Ectodermal cell (in vitro differentiated cells): ENCODE results near the gene LRRN4.

Source experiments
- H3K27ac ChIP-seq: 2 replicates; pipeline ENCODE4 v1.7.0; 2013; ENCODE audit warnings: mild to moderate bottlenecking, low read depth, low read length; ENCODE audit not compliant: insufficient read depth, poor library complexity, severe bottlenecking
- H3K27me3 ChIP-seq: 2 replicates; pipeline ENCODE4 v1.7.0; 2013; ENCODE audit warnings: mild to moderate bottlenecking, low read length; ENCODE audit not compliant: insufficient read depth, control insufficient read depth, poor library complexity, severe bottlenecking
- H3K36me3 ChIP-seq: one replicate; pipeline ENCODE4 v1.7.0; 2013; ENCODE audit warnings: low read length; ENCODE audit not compliant: control insufficient read depth, insufficient read depth
- H3K4me1 ChIP-seq: one replicate; pipeline ENCODE4 v1.7.0; 2013; ENCODE audit warnings: low read length; ENCODE audit not compliant: control insufficient read depth, insufficient read depth
- H3K4me3 ChIP-seq: 2 replicates; pipeline ENCODE4 v1.7.0; 2013; ENCODE audit warnings: low read depth, low read length, control low read depth; ENCODE audit not compliant: insufficient read depth
- H3K9me3 ChIP-seq: 2 replicates; pipeline ENCODE4 v1.7.0; 2013; ENCODE audit warnings: mild to moderate bottlenecking, low read length, moderate library complexity; ENCODE audit not compliant: control insufficient read depth
- WGBS, 2 experiments: methylation state at CpG; one replicate each; pipeline ENCODE4 v1.1.7; 2013; ENCODE audit warnings: missing lambda C conversion rate in 2 of 2; 5-methylcytosine and 5-hydroxymethylcytosine counted together

LRRN4 gene

DNA sequence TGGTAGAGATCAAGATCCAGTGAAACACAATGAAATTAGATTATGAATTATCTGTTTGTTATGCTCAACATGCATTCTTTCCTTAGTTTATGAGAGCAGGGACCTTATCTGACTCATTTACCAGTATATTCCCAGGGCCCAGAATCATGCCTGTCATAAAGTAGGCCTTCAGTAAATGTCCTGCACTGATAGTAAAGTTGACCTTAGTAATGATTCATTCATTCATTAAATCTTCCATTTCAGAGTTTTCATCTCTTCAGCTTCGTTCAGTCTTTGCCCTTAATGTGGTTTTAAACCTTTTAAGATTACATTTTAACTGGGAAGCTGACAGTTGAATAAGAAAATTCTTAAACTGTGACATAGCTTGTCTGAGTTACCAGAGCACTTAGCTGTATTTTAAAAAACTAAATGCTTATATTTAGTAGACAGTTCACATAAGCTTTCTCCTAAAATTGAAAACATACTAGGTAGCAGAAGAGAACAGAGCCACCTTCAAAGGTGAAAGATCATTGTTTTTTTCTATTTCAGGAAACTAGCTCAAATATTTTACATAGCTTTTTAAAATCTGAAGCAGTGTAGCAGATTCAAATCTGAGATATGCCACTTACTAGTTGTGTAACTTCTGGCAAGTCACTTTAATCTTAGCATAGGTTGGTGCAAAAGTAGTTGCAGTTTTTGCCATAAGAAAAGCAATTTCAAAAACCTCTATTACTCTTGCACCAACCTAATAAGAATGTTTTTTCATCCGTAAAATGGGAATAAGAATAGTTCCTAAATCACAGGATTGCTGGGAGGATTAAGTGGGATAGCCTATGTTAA is 62.0 kb downstream of the LRRN4 start:
- WGBS, 2 experiments = 91 to 93% methylated on average over 1 of the region's 2 CpGs
- Histone ChIP-seq H3K4me3 (no peak overlapping the region), H3K27me3 (no peaks in the 10 kb centered on the region), H3K9me3 (no peaks in the 10 kb centered on the region), H3K36me3 (peaks cover 23% of the 10 kb centered on the region), H3K4me1 (no peaks in the 10 kb centered on the region), H3K27ac (no peak overlapping the region)

GRCh38 chr20:5990946-5991345 is 62.9 kb downstream of the LRRN4 start:
- WGBS, 2 experiments = 93 to 95% methylated on average over 3 of the region's 3 CpGs
- Histone ChIP-seq H3K27me3 (no peaks in the 10 kb centered on the region), H3K36me3 (peaks cover 30% of the 10 kb centered on the region), H3K4me1 (no peaks in the 10 kb centered on the region), H3K4me3 (no peak overlapping the region), H3K27ac (no peak overlapping the region), H3K9me3 (no peaks in the 10 kb centered on the region)
